Measurements from ENCODE around the gene WDR1.

GRCh38 chr4:10107111-10108091 lies 9.2 kb downstream of the WDR1 start:
- TF ChIP-seq POLR2AphosphoS5 (IDR thresholded peaks at IDR 0.05; ENCODE audit: insufficient read depth, low read depth, low read length) (peak; percentile 4), CTCF (IDR thresholded peaks at IDR 0.05; ENCODE audit: extremely low read depth in 1 of 2, insufficient read depth in 1 of 2, low read depth in 1 of 2, low read length in 2 of 2) (no peak), MYC (IDR thresholded peaks at IDR 0.05; ENCODE audit: low read depth, low read length) (no peak), POLR2A (IDR thresholded peaks at IDR 0.05; ENCODE audit: low read depth, low read length) (no peak), FOS (IDR thresholded peaks at IDR 0.05; ENCODE audit: borderline replicate concordance, insufficient read depth, low read length) (no peak)
